WTC11 (cell line): ENCODE measurements around the gene C10orf71. TPM values are rescaled to one million over a fixed set of nuclear protein-coding genes. Genes with fewer than 3 reads are reported as not detected.

Experiments
- ATAC-seq: fragments of 200-7000 bp; cut with Tn5 transposase; 2 replicates; pipeline ENCODE4 v1.10.0; 2021; ENCODE audit warnings: mild to moderate bottlenecking, moderate library complexity
- CTCF ChIA-PET: fragments of 300-600 bp; sonication (Branson Sonifier 250); formaldehyde crosslinking; loops from one replicate; lab custom pipeline; 2021; ENCODE audit warnings: antibody characterized with exemption; lab: Charles Lee
- POLR2A ChIA-PET: fragments of 350-600 bp; sonication (Branson Sonifier 250); formaldehyde crosslinking; loops from one replicate; lab custom pipeline; 2021; ENCODE audit warnings: antibody characterized with exemption; lab: Charles Lee
- DNase-seq: peaks from one replicate; pipeline ENCODE4 v3.0.0; 2021; ENCODE audit warnings: low spot score
- H3K27ac Mint-ChIP-seq: 2 replicates; pipeline ENCODE4 v1.8.0; 2021; ENCODE audit warnings: mixed read lengths
- H3K27me3 Mint-ChIP-seq: 2 replicates; pipeline ENCODE4 v1.8.0; 2021; ENCODE audit warnings: low read depth, mild to moderate bottlenecking, moderate library complexity, mixed read lengths
- H3K36me3 Mint-ChIP-seq: 2 replicates; pipeline ENCODE4 v1.8.0; 2021; ENCODE audit warnings: mixed read lengths
- H3K4me1 Mint-ChIP-seq: 2 replicates; pipeline ENCODE4 v1.8.0; 2022; ENCODE audit warnings: mixed read lengths
- H3K4me3 Mint-ChIP-seq: 2 replicates; pipeline ENCODE4 v1.8.0; 2021; ENCODE audit warnings: mild to moderate bottlenecking, moderate library complexity, mixed read lengths
- H3K9me3 Mint-ChIP-seq: 2 replicates; pipeline ENCODE4 v1.8.0; 2021; ENCODE audit warnings: mixed read lengths
- GRHL2 ChIP-seq: fragments of 250-450 bp; sonication (Bioruptor Pico); IDR thresholded peaks from 2 replicates; pipeline ENCODE4 v1.8.0; 2022; ENCODE audit warnings: mild to moderate bottlenecking, moderate library complexity; ENCODE audit not compliant: insufficient replicate concordance, severe bottlenecking
- IRF2 ChIP-seq: sonication (generic); formaldehyde crosslinking; IDR thresholded peaks from 2 replicates; pipeline ENCODE4 v1.8.0; 2022; ENCODE audit warnings: low read depth, missing genetic modification reagents, borderline replicate concordance
- JAZF1 ChIP-seq: fragments of 250-450 bp; sonication (Bioruptor Pico); IDR thresholded peaks from 2 replicates; pipeline ENCODE4 v1.9.0; 2021; ENCODE audit warnings: moderate library complexity, mild to moderate bottlenecking, inconsistent platforms
- JUN ChIP-seq: sonication (generic); formaldehyde crosslinking; IDR thresholded peaks from 2 replicates; pipeline ENCODE4 v1.8.0; 2023; ENCODE audit warnings: mild to moderate bottlenecking, missing genetic modification reagents
- MXD4 ChIP-seq: fragments of 250-450 bp; sonication (Bioruptor Pico); IDR thresholded peaks from 2 replicates; pipeline ENCODE4 v1.8.0; 2021; ENCODE audit warnings: mild to moderate bottlenecking, moderate library complexity, borderline replicate concordance
- NFYB ChIP-seq: sonication (generic); formaldehyde crosslinking; conservative IDR thresholded peaks from 2 replicates; pipeline ENCODE4 v1.8.0; 2022; ENCODE audit warnings: low read depth, missing genetic modification reagents
- PRRX2 ChIP-seq: fragments of 250-450 bp; sonication (Bioruptor Pico); IDR thresholded peaks from 2 replicates; pipeline ENCODE4 v1.8.0; 2021; ENCODE audit warnings: mild to moderate bottlenecking
- SMAD4 ChIP-seq: sonication (generic); formaldehyde crosslinking; IDR thresholded peaks from 2 replicates; pipeline ENCODE4 v1.8.0; 2022; ENCODE audit warnings: mild to moderate bottlenecking, missing genetic modification reagents
- TEAD1 ChIP-seq: sonication (generic); formaldehyde crosslinking; IDR thresholded peaks from 2 replicates; pipeline ENCODE4 v1.8.0; 2022; ENCODE audit warnings: mild to moderate bottlenecking, missing genetic modification reagents
- TEAD4 ChIP-seq: sonication (generic); formaldehyde crosslinking; IDR thresholded peaks from 2 replicates; pipeline ENCODE4 v1.8.0; 2022; ENCODE audit warnings: mild to moderate bottlenecking, missing genetic modification reagents
- TP53 ChIP-seq: sonication (generic); formaldehyde crosslinking; IDR thresholded peaks from 2 replicates; pipeline ENCODE4 v1.8.1; 2023; ENCODE audit warnings: mild to moderate bottlenecking, missing genetic modification reagents
- ZNF396 ChIP-seq: fragments of 250-450 bp; sonication (Bioruptor Pico); IDR thresholded peaks from 2 replicates; pipeline ENCODE4 v1.8.0; 2021; ENCODE audit warnings: mild to moderate bottlenecking, moderate library complexity, borderline replicate concordance
- ZNF671 ChIP-seq: fragments of 250-450 bp; sonication (Bioruptor Pico); IDR thresholded peaks from 2 replicates; pipeline ENCODE4 v1.8.0; 2021; ENCODE audit warnings: mild to moderate bottlenecking
- total RNA-seq: library from RNA; stranded (reverse); gene quantifications from 3 replicates; pipeline ENCODE4 v1.2.3, GENCODE V29; 2021
- TF ChIP-seq, protein P1 (sequence below): sonication (generic); formaldehyde crosslinking; IDR thresholded peaks from 2 replicates; pipeline ENCODE4 v1.8.0; 2023; ENCODE audit warnings: mild to moderate bottlenecking, missing genetic modification reagents
- TF ChIP-seq, protein P2 (sequence below): sonication (generic); formaldehyde crosslinking; IDR thresholded peaks from 2 replicates; pipeline ENCODE4 v1.8.0; 2022; ENCODE audit warnings: mild to moderate bottlenecking, missing genetic modification reagents
- TF ChIP-seq, protein P3 (sequence below): sonication (generic); formaldehyde crosslinking; IDR thresholded peaks from 2 replicates; pipeline ENCODE4 v1.8.1; 2023; ENCODE audit warnings: mild to moderate bottlenecking, missing genetic modification reagents, borderline replicate concordance
- TF ChIP-seq, protein P4 (sequence below): sonication (generic); formaldehyde crosslinking; IDR thresholded peaks from 2 replicates; pipeline ENCODE4 v1.8.1; 2023; ENCODE audit warnings: mild to moderate bottlenecking, missing genetic modification reagents, moderate library complexity
- TF ChIP-seq, protein P5 (sequence below): sonication (generic); formaldehyde crosslinking; IDR thresholded peaks from 2 replicates; pipeline ENCODE4 v1.8.1; 2022; ENCODE audit warnings: low read depth, missing genetic modification reagents, borderline replicate concordance

The C10orf71 gene
- total RNA-seq, 1 experiment from 2014 or later, result not detected

DNA sequence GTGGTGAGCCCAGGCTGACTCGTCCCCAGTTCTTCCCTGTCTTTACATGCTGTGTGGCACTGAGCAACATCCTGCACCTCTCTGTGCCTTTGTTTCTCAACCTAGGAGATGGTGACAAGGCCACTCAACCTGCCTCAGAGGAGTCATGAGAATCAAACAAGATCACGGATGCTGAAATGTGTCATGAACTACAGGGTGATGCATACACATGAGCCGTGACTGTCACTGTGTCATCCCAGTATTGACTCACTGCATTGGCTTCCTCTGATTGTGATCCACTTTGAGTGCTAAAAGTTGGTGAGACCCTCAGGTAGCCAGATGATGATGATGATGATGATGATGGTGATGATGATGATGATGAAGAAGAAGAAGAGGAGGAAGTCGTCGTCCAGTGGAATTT lies 11.5 kb downstream of the C10orf71 start (continued):
- TF ChIP-seq, protein P1, sequence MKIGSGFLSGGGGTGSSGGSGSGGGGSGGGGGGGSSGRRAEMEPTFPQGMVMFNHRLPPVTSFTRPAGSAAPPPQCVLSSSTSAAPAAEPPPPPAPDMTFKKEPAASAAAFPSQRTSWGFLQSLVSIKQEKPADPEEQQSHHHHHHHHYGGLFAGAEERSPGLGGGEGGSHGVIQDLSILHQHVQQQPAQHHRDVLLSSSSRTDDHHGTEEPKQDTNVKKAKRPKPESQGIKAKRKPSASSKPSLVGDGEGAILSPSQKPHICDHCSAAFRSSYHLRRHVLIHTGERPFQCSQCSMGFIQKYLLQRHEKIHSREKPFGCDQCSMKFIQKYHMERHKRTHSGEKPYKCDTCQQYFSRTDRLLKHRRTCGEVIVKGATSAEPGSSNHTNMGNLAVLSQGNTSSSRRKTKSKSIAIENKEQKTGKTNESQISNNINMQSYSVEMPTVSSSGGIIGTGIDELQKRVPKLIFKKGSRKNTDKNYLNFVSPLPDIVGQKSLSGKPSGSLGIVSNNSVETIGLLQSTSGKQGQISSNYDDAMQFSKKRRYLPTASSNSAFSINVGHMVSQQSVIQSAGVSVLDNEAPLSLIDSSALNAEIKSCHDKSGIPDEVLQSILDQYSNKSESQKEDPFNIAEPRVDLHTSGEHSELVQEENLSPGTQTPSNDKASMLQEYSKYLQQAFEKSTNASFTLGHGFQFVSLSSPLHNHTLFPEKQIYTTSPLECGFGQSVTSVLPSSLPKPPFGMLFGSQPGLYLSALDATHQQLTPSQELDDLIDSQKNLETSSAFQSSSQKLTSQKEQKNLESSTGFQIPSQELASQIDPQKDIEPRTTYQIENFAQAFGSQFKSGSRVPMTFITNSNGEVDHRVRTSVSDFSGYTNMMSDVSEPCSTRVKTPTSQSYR (CRISPR knock-in tag), result no peak
- no peak for TF ChIP-seq GRHL2 (CRISPR knock-in tag)
- TF ChIP-seq, protein P2, sequence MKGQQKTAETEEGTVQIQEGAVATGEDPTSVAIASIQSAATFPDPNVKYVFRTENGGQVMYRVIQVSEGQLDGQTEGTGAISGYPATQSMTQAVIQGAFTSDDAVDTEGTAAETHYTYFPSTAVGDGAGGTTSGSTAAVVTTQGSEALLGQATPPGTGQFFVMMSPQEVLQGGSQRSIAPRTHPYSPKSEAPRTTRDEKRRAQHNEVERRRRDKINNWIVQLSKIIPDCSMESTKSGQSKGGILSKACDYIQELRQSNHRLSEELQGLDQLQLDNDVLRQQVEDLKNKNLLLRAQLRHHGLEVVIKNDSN (CRISPR knock-in tag), result no peak
- TF ChIP-seq, all 79 proteins: peak for 0

DNA sequence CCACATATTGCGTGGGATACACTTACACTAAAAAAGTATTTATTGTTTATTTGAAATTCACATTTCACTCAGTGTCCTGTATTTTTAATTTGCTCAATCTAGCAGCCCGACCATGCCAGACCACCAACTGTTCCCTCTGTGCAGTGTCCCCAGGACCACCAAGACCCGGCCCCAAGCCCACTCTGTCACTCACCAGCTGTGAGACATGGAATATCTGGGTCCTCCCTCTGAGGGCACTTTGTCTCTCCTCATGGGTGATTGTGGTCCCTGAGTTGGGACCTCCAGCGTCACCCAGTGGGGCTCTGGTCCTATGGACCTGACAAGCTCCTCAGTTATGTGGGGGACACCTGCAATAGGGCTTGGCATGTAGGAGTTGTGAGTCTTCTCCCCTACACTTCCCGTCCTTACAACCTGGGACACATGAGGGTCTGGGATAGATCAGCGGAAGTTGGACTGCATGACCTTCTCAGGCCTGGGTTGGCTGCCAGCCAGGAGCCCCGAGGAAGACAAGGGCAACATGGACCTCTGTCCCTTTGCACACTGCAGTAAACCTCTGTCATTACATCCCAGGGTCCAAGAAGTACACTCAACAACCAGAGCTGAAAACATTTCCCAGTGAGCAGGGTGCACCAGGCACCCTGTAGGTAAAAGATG lies 12.1 kb downstream of the C10orf71 start:
- Mint-ChIP-seq H3K9me3 (peaks cover 10% of the 10 kb centered on the region), H3K4me1 (no peaks in the 10 kb centered on the region), H3K27me3 (no peaks in the 10 kb centered on the region), H3K36me3 (no peaks in the 10 kb centered on the region), H3K4me3 (no peak overlapping the region), H3K27ac (no peak overlapping the region)
- no peak for ATAC-seq
- ChIA-PET CTCF (no interaction called here), POLR2A (no interaction called here)
- no peak for DNase-seq
- TF ChIP-seq, protein P3, sequence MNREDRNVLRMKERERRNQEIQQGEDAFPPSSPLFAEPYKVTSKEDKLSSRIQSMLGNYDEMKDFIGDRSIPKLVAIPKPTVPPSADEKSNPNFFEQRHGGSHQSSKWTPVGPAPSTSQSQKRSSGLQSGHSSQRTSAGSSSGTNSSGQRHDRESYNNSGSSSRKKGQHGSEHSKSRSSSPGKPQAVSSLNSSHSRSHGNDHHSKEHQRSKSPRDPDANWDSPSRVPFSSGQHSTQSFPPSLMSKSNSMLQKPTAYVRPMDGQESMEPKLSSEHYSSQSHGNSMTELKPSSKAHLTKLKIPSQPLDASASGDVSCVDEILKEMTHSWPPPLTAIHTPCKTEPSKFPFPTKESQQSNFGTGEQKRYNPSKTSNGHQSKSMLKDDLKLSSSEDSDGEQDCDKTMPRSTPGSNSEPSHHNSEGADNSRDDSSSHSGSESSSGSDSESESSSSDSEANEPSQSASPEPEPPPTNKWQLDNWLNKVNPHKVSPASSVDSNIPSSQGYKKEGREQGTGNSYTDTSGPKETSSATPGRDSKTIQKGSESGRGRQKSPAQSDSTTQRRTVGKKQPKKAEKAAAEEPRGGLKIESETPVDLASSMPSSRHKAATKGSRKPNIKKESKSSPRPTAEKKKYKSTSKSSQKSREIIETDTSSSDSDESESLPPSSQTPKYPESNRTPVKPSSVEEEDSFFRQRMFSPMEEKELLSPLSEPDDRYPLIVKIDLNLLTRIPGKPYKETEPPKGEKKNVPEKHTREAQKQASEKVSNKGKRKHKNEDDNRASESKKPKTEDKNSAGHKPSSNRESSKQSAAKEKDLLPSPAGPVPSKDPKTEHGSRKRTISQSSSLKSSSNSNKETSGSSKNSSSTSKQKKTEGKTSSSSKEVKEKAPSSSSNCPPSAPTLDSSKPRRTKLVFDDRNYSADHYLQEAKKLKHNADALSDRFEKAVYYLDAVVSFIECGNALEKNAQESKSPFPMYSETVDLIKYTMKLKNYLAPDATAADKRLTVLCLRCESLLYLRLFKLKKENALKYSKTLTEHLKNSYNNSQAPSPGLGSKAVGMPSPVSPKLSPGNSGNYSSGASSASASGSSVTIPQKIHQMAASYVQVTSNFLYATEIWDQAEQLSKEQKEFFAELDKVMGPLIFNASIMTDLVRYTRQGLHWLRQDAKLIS, result no peak

DNA sequence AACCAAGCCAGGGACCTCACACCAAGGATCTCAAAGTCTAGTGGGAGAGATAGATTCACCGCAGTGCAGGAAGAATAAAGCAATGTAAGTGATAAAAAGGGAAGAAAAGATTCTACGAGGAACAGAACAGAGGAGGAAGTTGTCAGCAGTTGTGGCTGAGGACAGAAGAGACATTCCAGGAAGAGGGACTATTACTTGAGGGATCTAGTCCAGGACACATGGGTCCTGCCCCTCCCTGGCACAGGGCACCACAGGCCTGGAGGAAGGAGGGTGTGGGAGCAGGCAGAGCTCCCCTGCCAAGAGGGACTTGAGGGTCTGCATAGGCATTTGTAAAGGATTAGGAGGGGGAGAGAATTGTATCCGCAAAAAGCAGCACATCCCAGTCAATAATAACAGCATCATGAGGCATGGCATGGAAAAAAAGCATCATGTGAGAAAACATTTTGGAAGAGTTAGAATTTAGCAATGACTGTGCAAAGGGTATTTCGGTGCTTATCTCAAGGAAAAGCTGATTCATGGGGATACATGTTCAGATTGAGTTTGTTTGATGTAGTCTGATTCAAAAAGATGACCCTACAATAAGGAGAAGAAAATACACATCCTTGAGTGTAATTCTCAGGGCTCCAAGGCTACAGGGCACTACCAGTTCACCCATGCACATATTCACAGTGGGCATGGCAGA lies 12.7 kb downstream of the C10orf71 start:
- Mint-ChIP-seq H3K27ac (peak overlapping the region; percentile 15; the same call in 1 of the 2 replicates), H3K4me1 (no peaks in the 10 kb centered on the region), H3K4me3 (no peak overlapping the region), H3K9me3 (peaks cover 10% of the 10 kb centered on the region), H3K27me3 (no peaks in the 10 kb centered on the region), H3K36me3 (no peaks in the 10 kb centered on the region)
- no peak for DNase-seq
- ChIA-PET POLR2A (interaction anchor here (0.7 kb wide), 1 partner anchor 97 kb away, joined by 3 read pairs; no protein-coding TSS in a partner anchor), CTCF (no interaction called here)
- no peak for ATAC-seq
- TF ChIP-seq TP53 (CRISPR knock-in tag) (no peak), MXD4 (CRISPR knock-in tag) (no peak), IRF2 (CRISPR knock-in tag) (no peak), SMAD4 (no peak), ZNF671 (CRISPR knock-in tag) (no peak), PRRX2 (CRISPR knock-in tag) (no peak), ZNF396 (CRISPR knock-in tag) (no peak), JAZF1 (CRISPR knock-in tag) (no peak), TEAD4 (no peak), JUN (CRISPR knock-in tag) (no peak), NFYB (CRISPR knock-in tag) (no peak), TEAD1 (CRISPR knock-in tag) (no peak)
- TF ChIP-seq, protein P4, sequence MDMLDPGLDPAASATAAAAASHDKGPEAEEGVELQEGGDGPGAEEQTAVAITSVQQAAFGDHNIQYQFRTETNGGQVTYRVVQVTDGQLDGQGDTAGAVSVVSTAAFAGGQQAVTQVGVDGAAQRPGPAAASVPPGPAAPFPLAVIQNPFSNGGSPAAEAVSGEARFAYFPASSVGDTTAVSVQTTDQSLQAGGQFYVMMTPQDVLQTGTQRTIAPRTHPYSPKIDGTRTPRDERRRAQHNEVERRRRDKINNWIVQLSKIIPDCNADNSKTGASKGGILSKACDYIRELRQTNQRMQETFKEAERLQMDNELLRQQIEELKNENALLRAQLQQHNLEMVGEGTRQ, result no peak
- TF ChIP-seq, protein P5, sequence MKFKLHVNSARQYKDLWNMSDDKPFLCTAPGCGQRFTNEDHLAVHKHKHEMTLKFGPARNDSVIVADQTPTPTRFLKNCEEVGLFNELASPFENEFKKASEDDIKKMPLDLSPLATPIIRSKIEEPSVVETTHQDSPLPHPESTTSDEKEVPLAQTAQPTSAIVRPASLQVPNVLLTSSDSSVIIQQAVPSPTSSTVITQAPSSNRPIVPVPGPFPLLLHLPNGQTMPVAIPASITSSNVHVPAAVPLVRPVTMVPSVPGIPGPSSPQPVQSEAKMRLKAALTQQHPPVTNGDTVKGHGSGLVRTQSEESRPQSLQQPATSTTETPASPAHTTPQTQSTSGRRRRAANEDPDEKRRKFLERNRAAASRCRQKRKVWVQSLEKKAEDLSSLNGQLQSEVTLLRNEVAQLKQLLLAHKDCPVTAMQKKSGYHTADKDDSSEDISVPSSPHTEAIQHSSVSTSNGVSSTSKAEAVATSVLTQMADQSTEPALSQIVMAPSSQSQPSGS (CRISPR knock-in tag), result no peak
- TF ChIP-seq, protein P3, result no peak
